ENCODE data around the gene FZR1.
"Not testable (repeated sequence)": the region's sequence is repeated elsewhere in the genome, so short reads cannot be mapped to it uniquely, and the experiment has no call there.

Gene FZR1

DNA sequence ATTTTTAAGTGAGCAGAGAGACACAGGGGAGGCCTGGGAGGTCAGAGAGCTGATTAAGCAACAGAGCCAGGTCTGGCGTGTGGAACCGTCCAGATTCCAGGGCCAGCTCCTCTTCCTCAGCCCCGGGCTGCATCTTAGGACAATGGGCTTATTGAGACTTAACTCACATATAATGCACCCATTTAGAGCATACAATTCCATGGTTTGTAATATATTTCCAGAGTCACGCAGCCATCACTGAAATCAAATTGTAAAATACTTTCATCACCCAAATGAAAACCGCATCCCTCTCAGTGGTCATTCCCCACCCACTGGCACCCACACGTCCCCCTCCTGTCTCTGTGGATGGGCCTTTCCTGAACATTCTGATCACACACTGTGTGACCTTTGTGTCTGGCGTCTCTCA lies 64.5 kb downstream of the FZR1 start:
- no peaks in the 10 kb centered on the region for H3K27me3 Mint-ChIP-seq
- peaks cover 3% of the 10 kb centered on the region for H3K36me3 Mint-ChIP-seq
- no peak overlapping the region for H3K4me3 Mint-ChIP-seq
- H3K4me1 Mint-ChIP-seq (ENCODE audit: low read depth): peaks cover 6% of the 10 kb centered on the region
- no peaks in the 10 kb centered on the region for H3K9me3 Mint-ChIP-seq (ENCODE audit: low read depth)
- no peak overlapping the region for H3K27ac Mint-ChIP-seq

DNA sequence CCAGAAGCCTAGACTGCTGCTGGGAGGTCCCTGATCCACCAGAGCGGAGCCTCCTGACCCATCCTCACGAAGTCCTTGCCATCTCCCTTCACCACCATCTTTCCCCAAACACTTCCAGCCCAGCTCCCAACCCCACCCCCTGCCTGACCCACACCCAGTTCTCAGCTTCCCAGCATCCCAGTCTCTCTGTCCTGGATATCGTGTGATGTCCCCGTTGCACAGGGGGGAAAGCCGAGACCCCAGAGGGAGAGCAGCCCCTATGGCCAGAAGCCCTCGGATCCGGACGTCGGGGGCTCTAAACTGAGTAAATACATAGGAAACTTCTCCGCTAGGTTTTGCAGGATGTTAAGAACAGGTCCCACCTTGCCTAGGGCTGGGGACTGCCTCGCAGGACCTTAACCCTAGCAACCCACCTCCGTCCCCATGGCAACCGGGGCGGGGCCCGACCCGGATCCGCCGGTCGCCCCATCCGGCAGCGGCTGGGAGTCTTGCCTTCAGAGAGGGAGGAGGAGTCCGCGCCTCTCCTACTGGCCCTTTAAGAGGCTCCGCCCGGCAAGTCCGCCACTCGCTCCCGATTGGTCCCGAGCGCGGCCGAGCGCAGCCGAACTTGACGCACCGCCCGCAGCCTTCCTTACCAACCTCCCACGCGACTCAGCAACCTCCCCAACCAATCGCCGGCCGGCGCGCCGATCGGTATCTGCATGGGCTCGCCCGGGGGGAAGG lies 66.2 kb downstream of the FZR1 start:
- H3K36me3 Mint-ChIP-seq: peaks cover 3% of the 10 kb centered on the region
- no peaks in the 10 kb centered on the region for H3K9me3 Mint-ChIP-seq (ENCODE audit: low read depth)
- H3K27me3 Mint-ChIP-seq: no peaks in the 10 kb centered on the region
- H3K4me3 Mint-ChIP-seq: peak overlapping the region; percentile 73
- H3K4me1 Mint-ChIP-seq (ENCODE audit: low read depth): peaks cover 6% of the 10 kb centered on the region
- no peak overlapping the region for H3K27ac Mint-ChIP-seq

DNA sequence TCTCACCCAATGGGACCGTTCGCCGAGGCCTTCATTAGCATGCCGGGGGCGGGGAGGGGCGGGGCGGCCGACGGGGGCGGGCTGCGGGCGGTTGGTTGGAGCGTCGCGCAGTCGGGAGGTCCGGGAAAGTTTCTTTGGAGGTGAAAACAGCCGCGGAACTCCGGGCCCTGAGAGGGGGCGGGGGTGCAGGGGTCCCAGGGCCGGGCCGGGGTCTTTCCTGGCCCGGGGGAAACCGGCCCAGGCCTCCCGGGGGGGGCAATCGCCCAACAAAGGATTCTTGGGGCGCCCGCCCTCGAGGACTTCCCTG lies 66.7 kb downstream of the FZR1 start, which contains the start of gene HMG20B:
HMG20B (plus strand) TSS at position 90 of the 307 bp plus-strand sequence. CDS start 366 bp downstream, outside the sequence.
- H3K27me3 Mint-ChIP-seq: no peaks in the 10 kb centered on the region
- no peak within 1 kb of the TSS for H3K27ac Mint-ChIP-seq
- H3K4me1 Mint-ChIP-seq (ENCODE audit: low read depth): peaks cover 6% of the 10 kb centered on the region
- peak within 1 kb of the TSS; percentile 77 for H3K4me3 Mint-ChIP-seq
- H3K36me3 Mint-ChIP-seq: peaks cover 3% of the 10 kb centered on the region
- H3K9me3 Mint-ChIP-seq (ENCODE audit: low read depth): no peaks in the 10 kb centered on the region

DNA sequence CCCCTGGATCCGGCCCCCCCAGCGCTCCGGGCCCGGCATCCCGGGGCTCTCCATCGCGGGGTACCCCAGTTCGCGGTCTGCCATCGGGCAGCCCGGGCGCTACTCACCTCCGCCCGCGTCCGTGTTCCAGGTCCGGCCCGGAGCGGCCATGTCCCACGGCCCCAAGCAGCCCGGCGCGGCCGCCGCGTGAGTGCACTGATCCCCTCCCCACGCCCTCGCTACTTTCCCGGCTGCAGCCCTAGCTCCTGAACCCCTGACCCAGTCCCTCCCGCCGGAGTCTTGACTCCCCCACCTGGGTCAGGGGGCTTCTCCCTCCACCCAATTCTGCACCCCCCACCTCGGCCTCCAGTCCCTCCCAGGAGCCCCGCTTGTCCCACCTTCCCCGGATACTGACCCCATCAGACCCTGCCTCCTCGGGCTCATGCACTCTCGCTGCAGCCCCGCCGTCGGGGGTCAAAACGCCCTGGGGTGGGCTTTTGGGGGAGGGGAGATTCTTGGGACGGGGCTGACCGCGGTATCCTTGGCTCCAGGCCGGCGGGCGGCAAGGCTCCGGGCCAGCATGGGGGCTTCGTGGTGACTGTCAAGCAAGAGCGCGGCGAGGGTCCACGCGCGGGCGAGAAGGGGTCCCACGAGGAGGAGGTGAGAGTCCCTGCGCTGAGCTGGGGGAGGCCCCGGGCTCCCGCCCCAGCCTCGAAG lies 67.2 kb downstream of the FZR1 start:
- Mint-ChIP-seq H3K27ac (no peak overlapping the region), H3K4me1 (ENCODE audit: low read depth) (peaks cover 6% of the 10 kb centered on the region), H3K36me3 (peaks cover 3% of the 10 kb centered on the region), H3K27me3 (no peaks in the 10 kb centered on the region), H3K9me3 (ENCODE audit: low read depth) (no peaks in the 10 kb centered on the region), H3K4me3 (peak overlapping the region; percentile 77)

DNA sequence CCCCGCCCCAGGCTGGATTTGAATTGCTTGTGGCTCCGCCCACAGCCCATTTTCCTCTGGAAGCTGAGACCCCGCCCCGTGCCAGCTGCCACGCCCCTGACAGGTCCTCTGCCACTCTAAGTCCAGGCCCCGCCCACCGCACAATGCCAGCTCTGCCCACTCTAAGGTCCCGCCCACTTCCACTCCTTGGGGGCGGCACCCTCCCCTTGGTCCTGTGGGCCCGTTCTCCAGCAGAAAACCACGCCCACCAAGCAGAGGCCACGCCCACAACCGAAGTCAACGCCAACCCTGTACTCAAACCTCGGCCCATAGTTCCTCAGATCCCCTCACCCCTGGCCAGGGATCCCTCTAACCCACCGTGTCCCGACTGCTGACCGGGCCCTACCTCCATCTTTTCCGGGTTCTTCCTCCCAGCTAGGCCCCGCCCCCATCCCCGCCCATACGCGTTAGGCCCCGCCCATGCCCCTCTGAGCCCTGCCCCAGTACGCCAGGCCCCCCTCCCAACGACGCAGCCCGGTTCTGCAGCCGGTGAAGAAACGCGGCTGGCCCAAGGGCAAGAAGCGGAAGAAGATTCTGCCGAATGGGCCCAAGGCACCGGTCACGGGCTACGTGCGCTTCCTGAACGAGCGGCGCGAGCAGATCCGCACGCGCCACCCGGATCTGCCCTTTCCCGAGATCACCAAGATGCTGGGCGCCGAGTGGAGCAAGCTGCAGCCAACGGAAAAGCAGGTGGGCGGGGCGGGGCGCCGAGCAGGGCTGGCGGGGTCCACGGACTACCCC lies 67.9 kb downstream of the FZR1 start:
- peaks cover 3% of the 10 kb centered on the region for H3K36me3 Mint-ChIP-seq
- no peaks in the 10 kb centered on the region for H3K9me3 Mint-ChIP-seq (ENCODE audit: low read depth)
- H3K4me3 Mint-ChIP-seq: peak overlapping the region; percentile 77
- peaks cover 6% of the 10 kb centered on the region for H3K4me1 Mint-ChIP-seq (ENCODE audit: low read depth)
- H3K27ac Mint-ChIP-seq: no peak overlapping the region
- no peaks in the 10 kb centered on the region for H3K27me3 Mint-ChIP-seq

DNA sequence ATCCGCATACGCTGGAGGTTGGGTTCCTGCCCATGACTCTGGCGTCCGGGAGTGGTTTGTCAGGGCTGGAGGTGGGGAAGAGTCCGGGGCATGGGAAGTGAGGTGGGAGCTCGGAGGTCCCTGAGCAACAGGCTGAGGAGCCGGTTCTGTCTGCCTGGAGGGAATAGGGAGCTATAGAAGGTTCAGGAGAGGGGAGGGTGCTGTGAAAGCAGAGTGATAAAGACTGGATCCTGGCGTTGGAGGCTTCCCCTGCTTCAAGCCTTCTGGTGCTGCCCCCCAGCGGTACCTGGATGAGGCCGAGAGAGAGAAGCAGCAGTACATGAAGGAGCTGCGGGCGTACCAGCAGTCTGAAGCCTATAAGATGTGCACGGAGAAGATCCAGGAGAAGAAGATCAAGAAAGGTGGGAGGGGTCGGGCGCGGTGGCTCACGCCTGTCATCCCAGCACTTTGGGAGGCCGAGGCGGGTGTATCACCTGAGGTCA lies 69.2 kb downstream of the FZR1 start:
- Mint-ChIP-seq H3K36me3 (peaks cover 3% of the 10 kb centered on the region), H3K4me3 (peak overlapping the region; percentile 35), H3K27ac (no peak overlapping the region), H3K4me1 (ENCODE audit: low read depth) (peaks cover 6% of the 10 kb centered on the region), H3K9me3 (ENCODE audit: low read depth) (no peaks in the 10 kb centered on the region), H3K27me3 (no peaks in the 10 kb centered on the region)

DNA sequence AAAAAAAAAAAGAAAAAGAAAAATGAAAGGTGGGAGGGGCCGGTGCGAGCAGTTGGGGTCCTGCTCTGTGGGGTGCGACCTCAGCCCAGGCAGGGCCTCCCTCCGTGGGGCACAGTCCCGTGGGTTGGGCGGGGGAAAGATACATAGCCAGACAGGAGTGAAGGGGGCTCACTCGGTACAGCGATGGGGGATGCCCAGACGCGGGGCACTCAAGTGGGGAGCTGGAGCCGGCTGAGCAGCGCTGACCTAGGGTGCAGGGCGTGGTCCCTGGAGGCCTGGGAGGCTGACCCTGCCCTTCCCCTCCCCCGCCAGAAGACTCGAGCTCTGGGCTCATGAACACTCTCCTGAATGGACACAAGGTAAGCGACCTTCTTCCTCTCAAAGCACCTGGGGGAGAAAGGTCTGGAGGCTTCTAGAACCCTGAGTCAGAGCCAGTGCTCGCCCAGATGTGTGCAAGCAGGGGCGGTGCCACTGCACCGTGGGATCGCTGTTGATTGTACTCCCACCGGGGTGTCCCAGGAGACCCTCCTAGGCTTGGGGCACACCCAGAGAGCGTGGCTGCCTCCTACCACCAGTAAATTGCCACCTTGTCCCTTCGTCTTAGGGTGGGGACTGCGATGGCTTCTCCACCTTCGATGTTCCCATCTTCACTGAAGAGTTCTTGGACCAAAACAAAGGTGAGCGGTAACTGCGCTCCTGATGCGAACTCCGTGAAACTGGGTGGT lies 70.0 kb downstream of the FZR1 start:
- Mint-ChIP-seq H3K4me1 (ENCODE audit: low read depth) (peaks cover 6% of the 10 kb centered on the region), H3K27me3 (no peaks in the 10 kb centered on the region), H3K27ac (no peak overlapping the region), H3K36me3 (peaks cover 3% of the 10 kb centered on the region), H3K9me3 (ENCODE audit: low read depth) (no peaks in the 10 kb centered on the region), H3K4me3 (no peak overlapping the region)

DNA sequence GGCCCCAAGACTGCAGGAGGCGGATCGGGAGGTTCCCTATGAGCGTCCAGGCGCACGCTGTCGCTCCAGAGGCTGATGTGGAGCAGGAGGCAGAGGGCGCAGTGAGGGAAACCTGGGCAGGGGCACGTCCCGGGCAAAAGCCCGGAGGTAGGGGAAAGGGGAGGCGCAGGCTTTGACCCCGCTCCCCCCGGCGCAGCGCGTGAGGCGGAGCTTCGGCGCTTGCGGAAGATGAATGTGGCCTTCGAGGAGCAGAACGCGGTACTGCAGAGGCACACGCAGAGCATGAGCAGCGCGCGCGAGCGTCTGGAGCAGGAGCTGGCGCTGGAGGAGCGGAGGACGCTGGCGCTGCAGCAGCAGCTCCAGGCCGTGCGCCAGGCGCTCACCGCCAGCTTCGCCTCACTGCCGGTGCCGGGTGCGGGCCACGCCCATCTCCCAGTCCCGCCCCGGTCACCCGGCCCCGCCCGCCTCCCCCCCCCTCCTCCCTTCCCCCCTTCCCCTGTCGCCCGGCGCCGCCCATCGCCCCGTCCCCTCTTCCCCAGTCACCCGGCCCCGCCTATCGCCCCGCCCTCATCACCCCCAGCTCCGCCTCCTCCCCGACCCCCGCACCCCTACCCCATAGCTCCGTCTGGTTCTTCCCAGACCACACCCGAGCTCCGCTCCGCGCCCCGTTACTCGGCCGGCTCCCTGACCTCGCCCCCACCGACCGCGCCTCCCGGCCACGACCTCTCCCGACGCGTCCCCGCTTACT lies 70.8 kb downstream of the FZR1 start:
- Mint-ChIP-seq H3K4me3 (no peak overlapping the region), H3K36me3 (peaks cover 3% of the 10 kb centered on the region), H3K27me3 (no peaks in the 10 kb centered on the region), H3K9me3 (ENCODE audit: low read depth) (no peaks in the 10 kb centered on the region), H3K27ac (no peak overlapping the region), H3K4me1 (ENCODE audit: low read depth) (peaks cover 2% of the 10 kb centered on the region)

DNA sequence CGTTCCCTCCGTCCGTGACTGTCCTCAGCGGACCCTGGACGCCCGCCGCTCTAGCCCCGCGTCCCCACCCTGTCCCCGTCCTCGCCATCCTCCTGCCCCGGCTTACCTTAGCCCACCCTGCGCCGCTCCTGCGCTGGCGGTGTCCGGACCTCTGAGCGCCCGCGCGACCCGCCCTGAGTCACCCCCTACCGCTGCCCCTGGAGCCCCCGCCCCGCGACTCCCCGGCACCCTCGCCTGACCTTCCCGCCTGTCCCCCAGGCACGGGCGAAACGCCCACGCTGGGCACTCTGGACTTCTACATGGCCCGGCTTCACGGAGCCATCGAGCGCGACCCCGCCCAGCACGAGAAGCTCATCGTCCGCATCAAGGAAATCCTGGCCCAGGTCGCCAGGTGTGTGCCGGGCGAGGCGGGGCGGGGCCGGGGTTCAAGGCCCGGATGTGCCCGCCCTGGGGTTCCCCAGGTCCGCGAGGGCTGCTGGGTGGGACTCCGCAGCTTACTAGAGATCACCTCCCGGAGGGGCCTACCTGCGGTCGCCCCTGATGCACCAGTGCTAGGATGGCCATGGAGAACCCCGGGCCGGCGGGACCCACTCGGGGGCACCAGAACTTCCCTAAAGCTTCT lies 71.7 kb downstream of the FZR1 start:
- H3K36me3 Mint-ChIP-seq: peaks cover 3% of the 10 kb centered on the region
- no peaks in the 10 kb centered on the region for H3K9me3 Mint-ChIP-seq (ENCODE audit: low read depth)
- no peak overlapping the region for H3K27ac Mint-ChIP-seq
- no peaks in the 10 kb centered on the region for H3K27me3 Mint-ChIP-seq
- H3K4me3 Mint-ChIP-seq: no peak overlapping the region
- peaks cover 2% of the 10 kb centered on the region for H3K4me1 Mint-ChIP-seq (ENCODE audit: low read depth)

DNA sequence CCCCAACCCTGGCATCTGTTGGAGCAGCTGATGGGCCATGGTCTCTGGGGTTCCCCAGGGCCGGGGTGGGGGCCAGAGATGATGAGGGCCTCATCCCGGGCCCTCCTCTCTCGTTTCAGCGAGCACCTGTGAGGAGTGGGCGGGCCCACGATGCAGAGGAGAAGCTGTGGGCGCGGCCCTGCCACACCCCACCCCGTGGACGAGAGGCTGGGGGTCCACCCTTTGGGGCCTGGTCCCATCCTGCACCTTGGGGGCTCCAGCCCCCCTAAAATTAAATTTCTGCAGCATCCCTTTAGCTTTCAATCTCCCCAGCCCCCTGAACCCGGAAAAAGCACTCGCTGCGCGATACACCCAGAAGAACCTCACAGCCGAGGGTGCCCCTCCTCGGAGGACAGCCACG lies 72.3 kb downstream of the FZR1 start:
- H3K36me3 Mint-ChIP-seq: peaks cover 3% of the 10 kb centered on the region
- H3K27ac Mint-ChIP-seq: no peak overlapping the region
- peaks cover 2% of the 10 kb centered on the region for H3K4me1 Mint-ChIP-seq (ENCODE audit: low read depth)
- H3K9me3 Mint-ChIP-seq (ENCODE audit: low read depth): no peaks in the 10 kb centered on the region
- H3K27me3 Mint-ChIP-seq: no peaks in the 10 kb centered on the region
- H3K4me3 Mint-ChIP-seq: no peak overlapping the region

DNA sequence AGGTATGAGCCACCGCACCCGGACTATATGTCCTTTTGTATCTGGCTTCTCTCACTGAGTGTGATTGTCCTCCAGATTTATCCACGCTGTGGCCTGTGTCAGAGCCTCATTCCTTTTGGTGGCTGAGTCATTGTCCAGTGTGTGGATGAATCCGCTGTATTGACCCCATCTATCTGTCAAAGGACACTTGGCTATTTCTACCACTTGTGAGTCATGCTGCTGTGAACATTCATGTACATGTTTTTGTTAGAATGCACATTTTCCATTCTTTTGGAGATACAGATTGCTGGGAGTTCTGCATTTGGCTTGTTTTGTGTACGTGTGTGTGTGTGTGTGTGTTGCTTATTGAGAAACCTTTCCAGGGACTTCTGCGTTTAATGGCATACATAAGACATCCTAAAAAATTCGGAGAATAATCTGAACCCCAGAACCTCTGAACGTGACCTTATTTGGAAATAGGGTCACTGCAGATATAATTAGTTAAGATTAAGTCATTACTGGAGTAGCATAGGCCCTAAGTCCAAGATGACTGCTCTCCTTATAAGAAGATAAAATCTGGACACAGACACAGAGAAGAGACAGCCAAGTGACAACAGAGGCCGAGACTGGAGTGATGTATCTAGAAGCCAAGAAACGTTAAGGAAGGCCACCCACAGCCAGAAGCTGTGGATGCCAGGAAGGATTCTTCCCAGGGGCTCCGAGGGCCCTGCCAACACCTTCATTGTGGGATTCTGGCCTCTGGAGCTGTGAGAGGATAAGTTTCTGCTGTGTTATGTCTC lies 74.2 kb downstream of the FZR1 start:
- Mint-ChIP-seq H3K4me1 (ENCODE audit: low read depth) (peaks cover under 1% of the 10 kb centered on the region), H3K4me3 (no peak overlapping the region), H3K27ac (no peak overlapping the region)

DNA sequence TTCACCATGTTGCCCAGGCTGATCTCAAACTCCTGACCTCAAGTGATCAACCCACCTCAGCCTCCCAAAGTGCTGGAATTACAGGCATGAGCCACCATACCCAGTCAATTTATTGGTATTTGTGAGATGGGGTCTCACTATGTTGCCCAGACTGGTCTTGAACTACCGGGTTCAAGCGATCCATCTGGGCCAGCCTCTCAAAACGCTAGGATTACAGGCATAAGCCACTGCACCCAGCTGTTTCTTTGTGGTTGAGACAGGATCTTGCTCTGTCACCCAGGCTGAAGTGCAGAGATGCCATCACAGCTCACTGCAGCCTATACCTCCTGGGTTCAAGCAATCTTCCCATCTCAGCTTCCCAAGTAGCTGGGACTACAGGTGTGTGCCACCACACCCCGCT lies 75.7 kb downstream of the FZR1 start:
- H3K27ac Mint-ChIP-seq; H3K9me3 Mint-ChIP-seq (ENCODE audit: low read depth); H3K27me3 Mint-ChIP-seq; H3K4me1 Mint-ChIP-seq (ENCODE audit: low read depth); H3K4me3 Mint-ChIP-seq; H3K36me3 Mint-ChIP-seq: not testable (repeated sequence)

More for the DNA sequence above, 74.2 kb downstream of the FZR1 start:
- Mint-ChIP-seq H3K27me3 (no peaks in the 10 kb centered on the region), H3K36me3 (no peaks in the 10 kb centered on the region), H3K9me3 (ENCODE audit: low read depth) (no peaks in the 10 kb centered on the region)

DNA sequence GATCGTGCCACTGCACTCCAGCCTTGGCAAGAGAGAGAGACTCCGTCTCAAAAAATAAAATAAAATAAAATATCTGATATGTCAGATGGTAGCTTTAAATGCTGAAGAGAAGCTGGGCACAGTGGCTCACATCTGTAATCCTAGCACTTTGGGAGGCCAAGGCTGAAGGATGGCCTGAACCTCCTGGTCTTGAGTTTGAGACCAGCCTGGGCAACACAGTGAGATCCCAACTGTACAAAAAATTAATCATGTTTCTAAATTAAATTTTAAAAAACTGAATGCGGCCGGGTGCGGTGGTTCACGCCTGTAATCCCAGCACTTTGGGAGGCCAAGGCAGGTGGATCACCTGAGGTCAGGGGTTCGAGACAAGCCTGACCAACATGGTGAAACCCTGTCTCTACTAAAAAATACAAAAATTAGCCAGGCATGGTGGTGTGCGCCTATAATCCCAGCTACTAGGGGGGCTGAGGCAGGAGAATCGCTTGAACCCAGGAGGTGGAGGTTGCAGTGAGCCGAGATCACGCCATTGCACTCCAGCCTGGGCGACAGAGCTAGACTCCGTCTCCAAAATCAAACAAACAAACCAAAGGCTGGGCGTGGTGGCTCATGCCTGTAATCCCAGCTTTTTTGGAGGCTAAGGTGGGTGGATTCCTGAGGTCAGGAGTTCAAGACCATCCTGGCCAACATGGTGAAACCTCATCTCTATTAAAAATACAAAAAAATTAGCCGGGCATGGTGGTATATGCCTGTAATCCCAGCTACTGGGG lies 78.1 kb downstream of the FZR1 start:
- not testable (repeated sequence) for H3K4me3 Mint-ChIP-seq; H3K27ac Mint-ChIP-seq; H3K4me1 Mint-ChIP-seq (ENCODE audit: low read depth); H3K27me3 Mint-ChIP-seq; H3K9me3 Mint-ChIP-seq (ENCODE audit: low read depth); H3K36me3 Mint-ChIP-seq

Data from activated naive CD8-positive, alpha-beta T cell (primary cell).